Left kidney (tissue), 2 donors: ENCODE data around the gene WFDC2. TPM values are rescaled to one million over a fixed set of nuclear protein-coding genes. Genes with fewer than 3 reads are reported as not detected.

Experiments
- DNase-seq: peaks from one replicate; pipeline ENCODE4 v3.0.0-alpha.2; 2013
- polyA plus RNA-seq: library from polyadenylated mRNA; unstranded; fragments of 120-200 nt; gene quantifications from one replicate; pipeline ENCODE4 v1.2.1, GENCODE V29; 2013; ENCODE audit not compliant: insufficient read length

Gene WFDC2
- polyA plus RNA-seq, 1 donor: 164 TPM

- no peak for DNase-seq
These were observed 19.6 kb downstream of the WFDC2 start for GRCh38 chr20:45489083-45489531.

- DNase-seq: no peak
These were observed 26.0 kb downstream of the WFDC2 start for GRCh38 chr20:45495501-45495941.

GRCh38 chr20:45496166-45496565 lies 26.6 kb downstream of the WFDC2 start:
- DNase-seq: no peak

GRCh38 chr20:45497971-45498494 lies 28.5 kb downstream of the WFDC2 start:
- DNase-seq: no peak

GRCh38 chr20:45500022-45500421 lies 30.5 kb downstream of the WFDC2 start:
- no peak for DNase-seq

GRCh38 chr20:45501600-45501999 lies 32.0 kb downstream of the WFDC2 start:
- DNase-seq: no peak

- no peak for DNase-seq
These were observed 33.0 kb downstream of the WFDC2 start for GRCh38 chr20:45502561-45502960.

GRCh38 chr20:45503403-45503802 lies 33.9 kb downstream of the WFDC2 start:
- no peak for DNase-seq

- no peak for DNase-seq
These were observed 36.8 kb downstream of the WFDC2 start for GRCh38 chr20:45506398-45506797.

- DNase-seq: no peak
These were observed 37.7 kb downstream of the WFDC2 start for GRCh38 chr20:45507011-45507820.

GRCh38 chr20:45508068-45508886 lies 38.7 kb downstream of the WFDC2 start:
- DNase-seq: no peak

GRCh38 chr20:45509091-45509490 lies 39.5 kb downstream of the WFDC2 start:
- no peak for DNase-seq

- no peak for DNase-seq
These were observed 40.8 kb downstream of the WFDC2 start for GRCh38 chr20:45510242-45510862.

- DNase-seq: no peak
These were observed 45.8 kb downstream of the WFDC2 start, which contains the start of gene SPINT3 for GRCh38 chr20:45515147-45515913. Gene SPINT3, minus strand, starts transcription at chr20:45515622. Its CDS starts 14 bp downstream, at chr20:45515608.

GRCh38 chr20:45518282-45518681 lies 48.7 kb downstream of the WFDC2 start:
- DNase-seq: no peak

GRCh38 chr20:45523821-45524220 lies 54.3 kb downstream of the WFDC2 start:
- no peak for DNase-seq

GRCh38 chr20:45527294-45527693 lies 57.7 kb downstream of the WFDC2 start:
- DNase-seq: no peak
